Ureter (tissue), 1 donor: ENCODE data around the gene MAML2. TPM values are rescaled to one million over a fixed set of nuclear protein-coding genes. Genes with fewer than 3 reads are reported as not detected.
"Not testable (repeated sequence)": the region's sequence is repeated elsewhere in the genome, so short reads cannot be mapped to it uniquely, and the experiment has no call there.

Experiments used
- DNase-seq: peaks from one replicate; pipeline ENCODE4 v3.0.0-alpha.2; 2020; ENCODE audit warnings: low spot score
- total RNA-seq: library from RNA; stranded (reverse); gene quantifications from one replicate; pipeline ENCODE4 v1.2.4, GENCODE V29; 2023
- donor health status: DM: yes; HTN: yes; CAD: no.

MAML2 gene
- total RNA-seq, 1 donor from 2014 or later = 35.8 TPM

GRCh38 chr11:96187822-96188221 lies 155.2 kb downstream of the MAML2 start:
- DNase-seq = no peak

- no peak for DNase-seq
These were observed 156.2 kb downstream of the MAML2 start for GRCh38 chr11:96186806-96187205.

GRCh38 chr11:96185220-96185768 lies 157.7 kb downstream of the MAML2 start:
- DNase-seq = no peak

- DNase-seq = not testable (repeated sequence)
These were observed 162.1 kb downstream of the MAML2 start for GRCh38 chr11:96180937-96181336.

GRCh38 chr11:96180341-96180740 lies 162.7 kb downstream of the MAML2 start:
- no peak for DNase-seq

- DNase-seq = no peak
These were observed 163.1 kb downstream of the MAML2 start for GRCh38 chr11:96179905-96180304.

- DNase-seq = no peak
These were observed 164.1 kb downstream of the MAML2 start for GRCh38 chr11:96178887-96179279.

- DNase-seq = no peak
These were observed 164.7 kb downstream of the MAML2 start for GRCh38 chr11:96178049-96178886.

- DNase-seq = no peak
These were observed 165.8 kb downstream of the MAML2 start for GRCh38 chr11:96177146-96177545.

GRCh38 chr11:96173906-96174305 lies 169.1 kb downstream of the MAML2 start:
- no peak for DNase-seq

GRCh38 chr11:96173422-96173821 lies 169.6 kb downstream of the MAML2 start:
- no peak for DNase-seq

- no peak for DNase-seq
These were observed 170.4 kb downstream of the MAML2 start for GRCh38 chr11:96172604-96173003.

- DNase-seq = no peak
These were observed 173.7 kb downstream of the MAML2 start for GRCh38 chr11:96169250-96169649.

GRCh38 chr11:96168623-96169022 lies 174.4 kb downstream of the MAML2 start:
- peak; percentile 68 for DNase-seq

GRCh38 chr11:96167787-96168186 lies 175.2 kb downstream of the MAML2 start:
- DNase-seq = no peak

- DNase-seq = no peak
These were observed 175.7 kb downstream of the MAML2 start for GRCh38 chr11:96167203-96167758.

- no peak for DNase-seq
These were observed 180.0 kb downstream of the MAML2 start for GRCh38 chr11:96162816-96163499.

GRCh38 chr11:96161307-96162089 lies 181.5 kb downstream of the MAML2 start:
- DNase-seq = no peak

GRCh38 chr11:96160732-96161306 lies 182.2 kb downstream of the MAML2 start:
- DNase-seq = no peak

GRCh38 chr11:96159968-96160367 lies 183.0 kb downstream of the MAML2 start:
- DNase-seq = no peak

GRCh38 chr11:96158126-96158525 lies 184.9 kb downstream of the MAML2 start:
- DNase-seq = no peak
